Ishikawa (cell line): ENCODE measurements around the gene FUT4.

Experiments
- CEBPB ChIP-seq: IDR thresholded peaks from 2 replicates; pipeline ENCODE4 v1.6.1; 2012
- CREB1 ChIP-seq: IDR thresholded peaks from 2 replicates; pipeline ENCODE4 v1.6.1; 2012; ENCODE audit warnings: low read depth
- EGR1 ChIP-seq: IDR thresholded peaks from 2 replicates; pipeline ENCODE4 v1.6.1; 2012
- EP300 ChIP-seq: IDR thresholded peaks from 2 replicates; pipeline ENCODE4 v1.6.1; 2012; ENCODE audit warnings: borderline replicate concordance
- FOXM1 ChIP-seq: IDR thresholded peaks from 2 replicates; pipeline ENCODE4 v1.6.1; 2012; ENCODE audit warnings: low read depth, borderline replicate concordance
- MAX ChIP-seq: IDR thresholded peaks from 2 replicates; pipeline ENCODE4 v1.6.1; 2012
- NFIC ChIP-seq: IDR thresholded peaks from 2 replicates; pipeline ENCODE4 v1.6.1; 2012
- RAD21 ChIP-seq: IDR thresholded peaks from 2 replicates; pipeline ENCODE4 v1.6.1; 2012; ENCODE audit warnings: low read depth
- TAF1 ChIP-seq: IDR thresholded peaks from 2 replicates; pipeline ENCODE4 v1.6.1; 2012; ENCODE audit warnings: low read depth, mild to moderate bottlenecking
- TCF12 ChIP-seq: IDR thresholded peaks from 2 replicates; pipeline ENCODE4 v1.6.1; 2012; ENCODE audit warnings: low read depth
- TEAD4 ChIP-seq: IDR thresholded peaks from 2 replicates; pipeline ENCODE4 v1.6.1; 2012
- USF1 ChIP-seq: IDR thresholded peaks from 2 replicates; pipeline ENCODE4 v1.6.1; 2012
- YY1 ChIP-seq: IDR thresholded peaks from 2 replicates; pipeline ENCODE4 v1.6.1; 2012; ENCODE audit warnings: low read depth
- ZBTB7A ChIP-seq: IDR thresholded peaks from 2 replicates; pipeline ENCODE4 v1.6.1; 2012; ENCODE audit warnings: low read depth
- TF ChIP-seq, protein P1 (sequence below): IDR thresholded peaks from 2 replicates; pipeline ENCODE4 v1.6.1; 2012; ENCODE audit warnings: low read depth, mild to moderate bottlenecking

The FUT4 gene

DNA sequence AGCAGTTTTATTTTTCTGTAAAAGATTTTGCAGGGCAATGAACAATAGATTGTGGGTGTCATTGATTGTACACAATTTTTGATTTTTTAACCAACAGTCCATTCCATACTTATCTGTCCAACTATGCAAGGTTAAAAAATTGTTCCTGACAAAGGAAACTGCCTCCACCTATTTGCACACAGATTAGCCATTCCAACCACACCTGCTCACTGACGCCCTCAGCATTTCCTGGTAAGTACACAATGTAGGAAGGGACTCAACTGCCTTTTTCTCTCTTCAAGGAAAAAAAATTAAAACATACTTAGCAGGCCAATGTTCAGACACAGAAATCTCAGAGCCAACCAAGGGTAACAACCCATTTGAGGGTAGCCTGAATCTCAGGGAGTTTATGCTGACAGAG lies 4.3 kb upstream of the FUT4 start:
- TF ChIP-seq EP300, result no peak
- TF ChIP-seq USF1, result no peak
- TF ChIP-seq ZBTB7A, result no peak
- TF ChIP-seq YY1, result no peak
- no peak for TF ChIP-seq FOXM1
- no peak for TF ChIP-seq TEAD4
- no peak for TF ChIP-seq CREB1
- no peak for TF ChIP-seq CEBPB
- no peak for TF ChIP-seq EGR1

GRCh38 chr11:94544646-94545263 lies 1.0 kb downstream of the FUT4 start:
- no peak for TF ChIP-seq USF1
- no peak for TF ChIP-seq EGR1
- no peak for TF ChIP-seq MAX
- TF ChIP-seq ZBTB7A, result no peak
- TF ChIP-seq TAF1, result no peak
- no peak for TF ChIP-seq NFIC
- TF ChIP-seq CREB1, result no peak
- TF ChIP-seq, protein P1, sequence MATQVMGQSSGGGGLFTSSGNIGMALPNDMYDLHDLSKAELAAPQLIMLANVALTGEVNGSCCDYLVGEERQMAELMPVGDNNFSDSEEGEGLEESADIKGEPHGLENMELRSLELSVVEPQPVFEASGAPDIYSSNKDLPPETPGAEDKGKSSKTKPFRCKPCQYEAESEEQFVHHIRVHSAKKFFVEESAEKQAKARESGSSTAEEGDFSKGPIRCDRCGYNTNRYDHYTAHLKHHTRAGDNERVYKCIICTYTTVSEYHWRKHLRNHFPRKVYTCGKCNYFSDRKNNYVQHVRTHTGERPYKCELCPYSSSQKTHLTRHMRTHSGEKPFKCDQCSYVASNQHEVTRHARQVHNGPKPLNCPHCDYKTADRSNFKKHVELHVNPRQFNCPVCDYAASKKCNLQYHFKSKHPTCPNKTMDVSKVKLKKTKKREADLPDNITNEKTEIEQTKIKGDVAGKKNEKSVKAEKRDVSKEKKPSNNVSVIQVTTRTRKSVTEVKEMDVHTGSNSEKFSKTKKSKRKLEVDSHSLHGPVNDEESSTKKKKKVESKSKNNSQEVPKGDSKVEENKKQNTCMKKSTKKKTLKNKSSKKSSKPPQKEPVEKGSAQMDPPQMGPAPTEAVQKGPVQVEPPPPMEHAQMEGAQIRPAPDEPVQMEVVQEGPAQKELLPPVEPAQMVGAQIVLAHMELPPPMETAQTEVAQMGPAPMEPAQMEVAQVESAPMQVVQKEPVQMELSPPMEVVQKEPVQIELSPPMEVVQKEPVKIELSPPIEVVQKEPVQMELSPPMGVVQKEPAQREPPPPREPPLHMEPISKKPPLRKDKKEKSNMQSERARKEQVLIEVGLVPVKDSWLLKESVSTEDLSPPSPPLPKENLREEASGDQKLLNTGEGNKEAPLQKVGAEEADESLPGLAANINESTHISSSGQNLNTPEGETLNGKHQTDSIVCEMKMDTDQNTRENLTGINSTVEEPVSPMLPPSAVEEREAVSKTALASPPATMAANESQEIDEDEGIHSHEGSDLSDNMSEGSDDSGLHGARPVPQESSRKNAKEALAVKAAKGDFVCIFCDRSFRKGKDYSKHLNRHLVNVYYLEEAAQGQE, result no peak
- TF ChIP-seq EP300, result no peak
- TF ChIP-seq TEAD4, result no peak
- no peak for TF ChIP-seq FOXM1
- TF ChIP-seq TCF12, result no peak
- TF ChIP-seq YY1, result no peak

DNA sequence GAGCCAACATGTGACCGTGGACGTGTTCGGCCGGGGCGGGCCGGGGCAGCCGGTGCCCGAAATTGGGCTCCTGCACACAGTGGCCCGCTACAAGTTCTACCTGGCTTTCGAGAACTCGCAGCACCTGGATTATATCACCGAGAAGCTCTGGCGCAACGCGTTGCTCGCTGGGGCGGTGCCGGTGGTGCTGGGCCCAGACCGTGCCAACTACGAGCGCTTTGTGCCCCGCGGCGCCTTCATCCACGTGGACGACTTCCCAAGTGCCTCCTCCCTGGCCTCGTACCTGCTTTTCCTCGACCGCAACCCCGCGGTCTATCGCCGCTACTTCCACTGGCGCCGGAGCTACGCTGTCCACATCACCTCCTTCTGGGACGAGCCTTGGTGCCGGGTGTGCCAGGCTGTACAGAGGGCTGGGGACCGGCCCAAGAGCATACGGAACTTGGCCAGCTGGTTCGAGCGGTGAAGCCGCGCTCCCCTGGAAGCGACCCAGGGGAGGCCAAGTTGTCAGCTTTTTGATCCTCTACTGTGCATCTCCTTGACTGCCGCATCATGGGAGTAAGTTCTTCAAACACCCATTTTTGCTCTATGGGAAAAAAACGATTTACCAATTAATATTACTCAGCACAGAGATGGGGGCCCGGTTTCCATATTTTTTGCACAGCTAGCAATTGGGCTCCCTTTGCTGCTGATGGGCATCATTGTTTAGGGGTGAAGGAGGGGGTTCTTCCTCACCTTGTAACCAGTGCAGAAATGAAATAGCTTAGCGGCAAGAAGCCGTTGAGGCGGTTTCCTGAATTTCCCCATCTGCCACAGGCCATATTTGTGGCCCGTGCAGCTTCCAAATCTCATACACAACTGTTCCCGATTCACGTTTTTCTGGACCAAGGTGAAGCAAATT lies 1.8 kb downstream of the FUT4 start:
- no peak for TF ChIP-seq ZBTB7A
- no peak for TF ChIP-seq FOXM1
- TF ChIP-seq TEAD4, result no peak
- TF ChIP-seq EGR1, result no peak
- no peak for TF ChIP-seq CREB1
- TF ChIP-seq MAX, result no peak
- no peak for TF ChIP-seq TCF12
- TF ChIP-seq, protein P1, result no peak
- TF ChIP-seq YY1, result no peak
- no peak for TF ChIP-seq RAD21
- no peak for TF ChIP-seq EP300
- TF ChIP-seq USF1, result no peak
- TF ChIP-seq NFIC, result no peak
- TF ChIP-seq TAF1, result no peak
- no peak for TF ChIP-seq CEBPB

- TF ChIP-seq FOXM1 (no peak), CEBPB (no peak), EP300 (no peak), RAD21 (no peak), TAF1 (no peak), MAX (no peak), ZBTB7A (no peak), YY1 (no peak), TEAD4 (no peak), EGR1 (no peak), USF1 (no peak), CREB1 (no peak)
- TF ChIP-seq, protein P1, result no peak
These were observed 2.4 kb downstream of the FUT4 start for GRCh38 chr11:94546162-94546470.
